CD4-positive, alpha-beta memory T cell (primary cell): ENCODE measurements around the gene MAST4. TPM values are rescaled to one million over a fixed set of nuclear protein-coding genes. Genes with fewer than 3 reads are reported as not detected.
A peak's percentile ranks its signal among the peaks of the same experiment; 100 is the strongest.

Source experiments
- CTCF ChIA-PET: fragments of 350-600 bp; sonication (Branson Sonifier 250); formaldehyde crosslinking; loops from one replicate; lab custom pipeline; 2021; ENCODE audit warnings: inconsistent platforms; ENCODE audit not compliant: partially characterized antibody; lab: Charles Lee
- POLR2A ChIA-PET: fragments of 350-600 bp; sonication (Branson Sonifier 250); formaldehyde crosslinking; loops from one replicate; lab custom pipeline; 2021; ENCODE audit not compliant: partially characterized antibody; lab: Charles Lee
- DNase-seq, 5 donors: peaks; one replicate each; pipeline versions ENCODE4 v3.0.0 to v3.0.0-alpha.2; 2020 to 2022; ENCODE audit warnings: mixed read lengths in 1 of 5
- H3K27ac ChIP-seq: one replicate; pipeline ENCODE4 v1.7.0; 2013; ENCODE audit warnings: low read depth, low read length
- H3K27me3 ChIP-seq: 2 replicates; pipeline ENCODE4 v1.7.0; 2013; ENCODE audit warnings: mild to moderate bottlenecking, low read length, moderate library complexity; ENCODE audit not compliant: insufficient read depth
- H3K36me3 ChIP-seq: 2 replicates; pipeline ENCODE4 v1.7.0; 2013; ENCODE audit warnings: mild to moderate bottlenecking, low read length, moderate library complexity; ENCODE audit not compliant: insufficient read depth
- H3K4me1 ChIP-seq: 2 replicates; pipeline ENCODE4 v1.7.0; 2013; ENCODE audit warnings: mild to moderate bottlenecking, low read length, moderate library complexity; ENCODE audit not compliant: insufficient read depth
- H3K4me3 ChIP-seq, 2 donors: one replicate each; pipeline ENCODE4 v1.7.0; 2013; ENCODE audit warnings: low read length in 2 of 2, mild to moderate bottlenecking in 1 of 2
- H3K9me3 ChIP-seq, 2 donors: one replicate each; pipeline ENCODE4 v1.7.0; 2013; ENCODE audit warnings: low read length in 2 of 2, control low read depth in 1 of 2; ENCODE audit not compliant: control insufficient read depth in 1 of 2
- H3K27ac Mint-ChIP-seq, 7 donors: one replicate each; pipeline ENCODE4 v1.8.0; 2020 to 2021; ENCODE audit warnings: mixed read lengths in 7 of 7, mild to moderate bottlenecking in 6 of 7, inconsistent platforms in 3 of 7, moderate library complexity in 3 of 7
- H3K27me3 Mint-ChIP-seq, 2 donors: one replicate each; pipeline ENCODE4 v1.8.0; 2020 to 2021; ENCODE audit warnings: mixed read lengths in 2 of 2
- H3K36me3 Mint-ChIP-seq, 2 donors: one replicate each; pipeline ENCODE4 v1.8.0; 2020 to 2021; ENCODE audit warnings: mixed read lengths in 2 of 2, inconsistent platforms in 1 of 2, mild to moderate bottlenecking in 1 of 2
- H3K4me1 Mint-ChIP-seq, 4 donors: one replicate each; pipeline ENCODE4 v1.8.0; 2020 to 2021; ENCODE audit warnings: mixed read lengths in 4 of 4, mild to moderate bottlenecking in 1 of 4
- H3K4me3 Mint-ChIP-seq, 8 donors: one replicate each; pipeline ENCODE4 v1.8.0; 2020 to 2021; ENCODE audit warnings: mixed read lengths in 8 of 8, mild to moderate bottlenecking in 7 of 8, moderate library complexity in 6 of 8, inconsistent platforms in 3 of 8
- H3K9me3 Mint-ChIP-seq, 8 donors: one replicate each; pipeline ENCODE4 v1.8.0; 2020 to 2021; ENCODE audit warnings: mixed read lengths in 8 of 8, mild to moderate bottlenecking in 5 of 8, inconsistent platforms in 3 of 8, moderate library complexity in 1 of 8
- intact Hi-C: fragments of 100-400 bp; cut with micrococcal nuclease; formaldehyde crosslinking; loops from one replicate; pipeline ENCODE4 v1.15.1; 2023
- polyA plus RNA-seq, 2 donors: library from polyadenylated mRNA; unstranded; fragments of 300-500 nt; fragmentation: Illumina TruSeq; gene quantifications; one replicate each; pipeline ENCODE4 v1.2.3, GENCODE V29; 2021
- total RNA-seq, 2 experiments: library from RNA; stranded (reverse); gene quantifications; one replicate each; pipeline ENCODE4 v1.2.3, GENCODE V29; 2021

The MAST4 gene
- total and polyA plus RNA-seq, 4 experiments from 2014 or later = 9.2 to 27.0 (median 21.3) TPM

- no peak for DNase-seq
- Mint-ChIP-seq H3K4me1 (peaks cover 0 to 12% (median 0%) of the 10 kb centered on the region in 4 donors), H3K4me3 (no peak overlapping the region), H3K36me3 (peaks cover 0 to 12% of the 10 kb centered on the region in 2 donors), H3K27me3 (no peaks in the 10 kb centered on the region), H3K27ac (no peak overlapping the region), H3K9me3 (no peaks in the 10 kb centered on the region)
- Histone ChIP-seq H3K27me3 (no peaks in the 10 kb centered on the region), H3K36me3 (no peaks in the 10 kb centered on the region), H3K9me3 (no peaks in the 10 kb centered on the region), H3K4me3 (no peak overlapping the region), H3K27ac (no peak overlapping the region), H3K4me1 (no peaks in the 10 kb centered on the region)
- POLR2A ChIA-PET = interaction anchor here (1.2 kb wide), 1 partner anchor 38 kb away, joined by 3 read pairs; no protein-coding TSS in a partner anchor
- intact Hi-C loops = no loop called here
- CTCF ChIA-PET = no interaction called here
Observed at GRCh38 chr5:67042176-67043003, 446.2 kb downstream of the MAST4 start.

GRCh38 chr5:67043796-67044511 lies 447.8 kb downstream of the MAST4 start:
- intact Hi-C loops = no loop called here
- Histone ChIP-seq H3K27me3 (no peaks in the 10 kb centered on the region), H3K36me3 (no peaks in the 10 kb centered on the region), H3K9me3 (no peaks in the 10 kb centered on the region), H3K4me1 (no peaks in the 10 kb centered on the region), H3K4me3 (no peak overlapping the region), H3K27ac (no peak overlapping the region)
- DNase-seq = no peak
- ChIA-PET POLR2A (no interaction called here), CTCF (no interaction called here)
- Mint-ChIP-seq H3K4me1 (peaks cover 0 to 12% (median 0%) of the 10 kb centered on the region in 4 donors), H3K36me3 (peaks cover 0 to 12% of the 10 kb centered on the region in 2 donors), H3K27me3 (no peaks in the 10 kb centered on the region), H3K27ac (peak overlapping the region in 1 of 7 donors; percentile 44), H3K4me3 (no peak overlapping the region), H3K9me3 (no peaks in the 10 kb centered on the region)

DNA sequence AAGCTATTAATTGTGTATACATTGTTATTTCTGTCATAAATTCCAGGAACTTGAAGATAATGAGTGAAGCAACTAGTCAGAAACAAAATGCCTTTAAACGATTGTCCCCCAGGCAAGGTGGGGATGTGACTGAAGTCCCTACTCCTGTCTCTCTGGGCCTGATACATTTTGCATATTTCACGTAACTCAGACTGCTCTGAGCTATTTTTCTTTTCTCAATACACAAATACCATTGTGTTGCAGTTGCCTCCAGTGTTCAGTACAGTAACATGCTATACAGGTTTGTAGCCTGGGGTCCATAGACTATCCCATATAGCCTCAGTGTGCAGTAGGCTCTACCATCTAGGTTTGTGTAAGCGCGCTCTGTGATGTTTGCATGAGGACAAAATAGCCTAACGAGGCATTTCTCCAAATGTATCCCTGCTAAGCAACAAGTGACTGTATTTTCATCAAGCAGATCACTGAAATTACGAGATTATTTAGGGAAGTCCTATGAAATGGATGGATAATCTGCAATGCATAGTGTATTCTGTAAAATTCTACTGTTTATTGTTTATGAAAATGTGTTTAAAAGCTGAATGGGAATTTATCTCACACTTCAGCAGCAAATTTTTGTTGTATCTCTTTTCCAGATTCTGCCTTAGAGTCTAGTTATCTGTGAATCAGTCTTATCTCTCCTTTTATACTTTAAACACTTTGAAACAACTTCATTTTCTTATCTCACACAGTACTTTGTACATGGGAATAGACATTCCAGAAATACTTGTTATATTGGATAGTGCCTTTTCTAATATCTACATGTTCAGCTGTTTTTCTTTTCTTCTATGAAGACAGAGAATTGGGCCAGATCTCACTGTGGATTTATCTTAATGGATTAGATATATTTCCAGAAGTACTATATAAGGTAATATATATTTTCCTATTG lies 449.9 kb downstream of the MAST4 start:
- peaks cover 6 to 19% (median 11%) of the 10 kb centered on the region in 4 donors for H3K4me1 Mint-ChIP-seq
- no peak overlapping the region for H3K27ac Mint-ChIP-seq
- intact Hi-C loops = no loop called here
- H3K27me3 Mint-ChIP-seq = no peaks in the 10 kb centered on the region
- CTCF ChIA-PET = interaction anchor here (1.0 kb wide), 1 partner anchor 58 kb away, joined by 4 read pairs; no protein-coding TSS in a partner anchor
- H3K4me3 Mint-ChIP-seq = no peak overlapping the region
- H3K9me3 Mint-ChIP-seq = no peaks in the 10 kb centered on the region
- Histone ChIP-seq H3K4me1 (no peaks in the 10 kb centered on the region), H3K9me3 (no peaks in the 10 kb centered on the region), H3K36me3 (no peaks in the 10 kb centered on the region), H3K27ac (no peak overlapping the region), H3K27me3 (no peaks in the 10 kb centered on the region), H3K4me3 (no peak overlapping the region)
- H3K36me3 Mint-ChIP-seq = peaks cover 0 to 6% of the 10 kb centered on the region in 2 donors
- DNase-seq = no peak
- POLR2A ChIA-PET = no interaction called here

DNA sequence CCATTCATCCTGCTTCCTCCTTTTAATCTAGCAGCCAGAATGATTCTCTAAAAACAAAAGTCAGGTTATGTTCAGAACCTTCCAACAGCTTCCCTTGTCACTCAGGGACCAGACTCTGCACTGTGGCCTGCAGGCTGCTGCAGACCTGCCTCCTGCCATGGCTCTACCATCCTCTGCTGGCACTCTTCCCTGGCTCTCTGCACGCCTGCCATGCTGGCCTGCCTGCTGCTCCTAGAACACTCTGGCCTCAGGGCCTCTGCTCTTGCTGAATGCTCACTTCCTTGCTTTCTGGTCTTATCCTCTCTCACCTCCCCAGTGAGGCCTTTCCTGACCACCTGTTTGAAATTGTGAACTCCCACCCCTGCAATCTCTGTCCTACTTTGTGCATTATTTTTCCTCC lies 451.0 kb downstream of the MAST4 start:
- ChIA-PET POLR2A (no interaction called here), CTCF (no interaction called here)
- peaks cover 6 to 18% (median 13%) of the 10 kb centered on the region in 4 donors for H3K4me1 Mint-ChIP-seq
- no peak overlapping the region for H3K4me3 ChIP-seq
- H3K4me1 ChIP-seq = no peaks in the 10 kb centered on the region
- peak overlapping the region in 2 of 7 donors; percentile 13 to 54 for H3K27ac Mint-ChIP-seq
- no peaks in the 10 kb centered on the region for H3K27me3 ChIP-seq
- H3K4me3 Mint-ChIP-seq = no peak overlapping the region
- H3K36me3 Mint-ChIP-seq = peaks cover 0 to 6% of the 10 kb centered on the region in 2 donors
- intact Hi-C loops = no loop called here
- DNase-seq = no peak
- H3K9me3 Mint-ChIP-seq = no peaks in the 10 kb centered on the region
- no peak overlapping the region for H3K27ac ChIP-seq
- no peaks in the 10 kb centered on the region for H3K9me3 ChIP-seq
- no peaks in the 10 kb centered on the region for H3K36me3 ChIP-seq
- no peaks in the 10 kb centered on the region for H3K27me3 Mint-ChIP-seq

DNA sequence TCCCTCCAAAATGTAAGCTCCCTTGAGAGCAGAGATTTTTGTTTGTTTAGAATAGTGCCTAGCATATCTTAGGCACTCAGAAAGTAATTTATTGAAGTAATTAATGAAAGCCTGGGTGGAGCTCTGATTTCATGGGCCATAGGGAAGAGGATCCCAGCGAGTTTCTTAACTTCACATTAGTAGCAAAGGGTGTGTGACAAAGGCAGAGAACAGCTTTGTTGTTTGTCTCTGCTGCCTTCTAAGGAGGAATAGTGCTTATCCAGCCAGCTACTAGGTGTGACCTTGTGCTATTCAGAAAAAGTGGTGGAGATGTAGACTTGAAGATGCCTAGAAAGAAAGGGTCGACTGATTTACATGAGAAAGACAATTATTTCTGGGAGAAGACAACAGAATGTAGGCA lies 451.4 kb downstream of the MAST4 start:
- H3K9me3 Mint-ChIP-seq = no peaks in the 10 kb centered on the region
- peak overlapping the region in 2 of 7 donors; percentile 13 to 54 for H3K27ac Mint-ChIP-seq
- no peak overlapping the region for H3K27ac ChIP-seq
- no peaks in the 10 kb centered on the region for H3K27me3 Mint-ChIP-seq
- POLR2A ChIA-PET = no interaction called here
- H3K36me3 Mint-ChIP-seq = peaks cover 0 to 3% of the 10 kb centered on the region in 2 donors
- no peaks in the 10 kb centered on the region for H3K36me3 ChIP-seq
- intact Hi-C loops = no loop called here
- DNase-seq = no peak
- no peaks in the 10 kb centered on the region for H3K9me3 ChIP-seq
- H3K4me3 Mint-ChIP-seq = no peak overlapping the region
- H3K4me3 ChIP-seq = no peak overlapping the region
- H3K4me1 ChIP-seq = no peaks in the 10 kb centered on the region
- H3K4me1 Mint-ChIP-seq = peaks cover 6 to 18% (median 13%) of the 10 kb centered on the region in 4 donors
- H3K27me3 ChIP-seq = no peaks in the 10 kb centered on the region
- CTCF ChIA-PET = no interaction called here

GRCh38 chr5:67050125-67050524 lies 453.9 kb downstream of the MAST4 start:
- ChIA-PET CTCF (interaction anchor here (0.8 to 1.3 kb wide), 4 partner anchors 11 to 61 kb away, joined by 3 read pairs; no protein-coding TSS in a partner anchor), POLR2A (no interaction called here)
- H3K4me3 ChIP-seq = no peak overlapping the region
- no peaks in the 10 kb centered on the region for H3K9me3 ChIP-seq
- no peaks in the 10 kb centered on the region for H3K9me3 Mint-ChIP-seq
- peaks cover 6 to 17% (median 13%) of the 10 kb centered on the region in 4 donors for H3K4me1 Mint-ChIP-seq
- no peaks in the 10 kb centered on the region for H3K4me1 ChIP-seq
- no peaks in the 10 kb centered on the region for H3K36me3 ChIP-seq
- H3K27ac ChIP-seq = no peak overlapping the region
- no peaks in the 10 kb centered on the region for H3K27me3 Mint-ChIP-seq
- intact Hi-C loops = loop anchor here (5.0 kb wide), 1 partner anchor 63 kb away; no protein-coding TSS in a partner anchor
- H3K27me3 ChIP-seq = no peaks in the 10 kb centered on the region
- peak overlapping the region in 3 of 7 donors; percentile 2 to 35 (median 25) for H3K27ac Mint-ChIP-seq
- peaks cover 7 to 9% of the 10 kb centered on the region in 2 donors for H3K36me3 Mint-ChIP-seq
- DNase-seq = no peak
- no peak overlapping the region for H3K4me3 Mint-ChIP-seq
